ENCODE data around the gene SCNM1.
"Not testable (repeated sequence)": the region's sequence is repeated elsewhere in the genome, so short reads cannot be mapped to it uniquely, and the experiment has no call there.

Gene SCNM1

GRCh38 chr1:151194894-151195594, 29.1 kb downstream of the SCNM1 start:
- not testable (repeated sequence) for DNase-seq

GRCh38 chr1:151196292-151196800, 30.4 kb downstream of the SCNM1 start:
- peak; percentile 72 for DNase-seq

GRCh38 chr1:151197863-151198253, 31.9 kb downstream of the SCNM1 start:
- DNase-seq, result no peak

GRCh38 chr1:151198254-151199127, 32.5 kb downstream of the SCNM1 start, which contains the start of gene PIP5K1A:
PIP5K1A (plus strand) TSS chr1:151198552; CDS start chr1:151198997, 445 bp downstream.
- DNase-seq, result peak; percentile 98

GRCh38 chr1:151199873-151200581, 34.1 kb downstream of the SCNM1 start:
- DNase-seq, result no peak

- not testable (repeated sequence) for DNase-seq
Observed at GRCh38 chr1:151205381-151205965, 39.5 kb downstream of the SCNM1 start.

- no peak for DNase-seq
Observed at GRCh38 chr1:151210830-151211229, 44.9 kb downstream of the SCNM1 start.

GRCh38 chr1:151211972-151212705, 46.2 kb downstream of the SCNM1 start:
- DNase-seq, result no peak

GRCh38 chr1:151213560-151213959, 47.6 kb downstream of the SCNM1 start:
- no peak for DNase-seq
